ENCODE data around the gene PA2G4.

Gene PA2G4

DNA sequence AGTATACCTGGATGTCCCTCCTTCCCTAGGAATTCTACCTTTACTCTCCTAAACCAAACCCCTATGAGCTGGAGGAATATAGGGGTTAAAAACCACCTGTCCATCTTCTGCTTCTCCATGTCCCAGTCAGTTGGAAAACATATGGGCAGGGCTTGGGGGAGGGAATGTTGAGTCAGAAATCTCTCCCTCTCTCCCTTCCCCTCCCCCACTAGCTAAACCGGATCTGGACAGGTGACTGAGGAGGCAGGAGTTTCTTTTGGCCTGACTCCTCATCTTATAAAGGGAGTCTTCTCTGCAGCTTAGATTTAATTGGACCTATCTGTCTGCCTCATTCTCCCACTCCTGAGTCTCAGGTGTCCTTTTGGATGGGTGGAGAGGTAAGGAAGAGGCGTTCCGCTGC, 18.3 kb upstream of the PA2G4 start:
- Histone ChIP-seq H3K9me3 (ENCODE audit: insufficient read depth, low read depth, low read length) (no peaks in the 10 kb centered on the region), H2BK120ac (ENCODE audit: insufficient read depth, low read length, poor library complexity) (peak overlapping the region; percentile 25), H3K18ac (ENCODE audit: low read length) (no peak overlapping the region), H3K14ac (ENCODE audit: low read length) (no peak overlapping the region), H2BK12ac (ENCODE audit: low read length) (no peak overlapping the region), H4K8ac (ENCODE audit: low read depth, low read length) (peak overlapping the region; percentile 36), H3K27ac (ENCODE audit: low read depth, low read length) (peak overlapping the region; percentile 31), H3K36me3 (ENCODE audit: control insufficient read depth in 1 of 2, insufficient read depth in 2 of 2, low read length in 2 of 2) (peaks cover 29 to 34% of the 10 kb centered on the region in 2 experiments), H3K9ac (ENCODE audit: low read length) (no peak overlapping the region), H3K4me3 (ENCODE audit: low read depth, low read length) (no peak overlapping the region), H2BK5ac (ENCODE audit: low read depth, low read length, poor library complexity) (no peak overlapping the region), H3K79me1 (ENCODE audit: low read length) (peaks cover 3% of the 10 kb centered on the region), H2AK5ac (ENCODE audit: low read length) (no peak overlapping the region), H4K12ac (ENCODE audit: low read depth, low read length) (no peak overlapping the region), H2AFZ (ENCODE audit: insufficient read depth, low read length, poor library complexity) (no peak overlapping the region), H3K27me3 (ENCODE audit: insufficient read depth, low read length) (no peaks in the 10 kb centered on the region), H3K4ac (ENCODE audit: low read depth, low read length) (no peak overlapping the region), H3K4me1 (ENCODE audit: control insufficient read depth in 1 of 2, insufficient read depth in 2 of 2, low read length in 2 of 2) (peaks cover 16 to 17% of the 10 kb centered on the region in 2 experiments), H3K4me2 (ENCODE audit: low read length) (no peak overlapping the region), H4K91ac (ENCODE audit: low read depth, low read length) (peak overlapping the region; percentile 32), H3K79me2 (ENCODE audit: control insufficient read depth, insufficient read depth, low read length, poor library complexity) (peaks cover 6% of the 10 kb centered on the region), H3K23ac (ENCODE audit: low read length) (no peak overlapping the region)
- no CpG with 5 or more reads among the region's 3 CpGs for WGBS (ENCODE audit: extremely low coverage, insufficient coverage, insufficient read length)
- DNase-seq: peak; percentile 93 to 98

GRCh38 chr12:56086608-56087007, 17.8 kb upstream of the PA2G4 start:
- H3K4me2 ChIP-seq (ENCODE audit: low read length): no peak overlapping the region
- H3K36me3 ChIP-seq (ENCODE audit: control insufficient read depth in 1 of 2, insufficient read depth in 2 of 2, low read length in 2 of 2): peaks cover 29 to 34% of the 10 kb centered on the region in 2 experiments
- no peak for DNase-seq
- no peak overlapping the region for H3K23ac ChIP-seq (ENCODE audit: low read length)
- H3K27me3 ChIP-seq (ENCODE audit: insufficient read depth, low read length): no peaks in the 10 kb centered on the region
- peaks cover 3% of the 10 kb centered on the region for H3K79me2 ChIP-seq (ENCODE audit: control insufficient read depth, insufficient read depth, low read length, poor library complexity)
- H2AK5ac ChIP-seq (ENCODE audit: low read length): no peak overlapping the region
- no peaks in the 10 kb centered on the region for H3K9me3 ChIP-seq (ENCODE audit: insufficient read depth, low read depth, low read length)
- H3K9ac ChIP-seq (ENCODE audit: low read length): no peak overlapping the region
- H3K18ac ChIP-seq (ENCODE audit: low read length): no peak overlapping the region
- peak overlapping the region; percentile 3 for H2BK12ac ChIP-seq (ENCODE audit: low read length)
- no peak overlapping the region for H2AFZ ChIP-seq (ENCODE audit: insufficient read depth, low read length, poor library complexity)
- peaks cover 3% of the 10 kb centered on the region for H3K79me1 ChIP-seq (ENCODE audit: low read length)
- H4K91ac ChIP-seq (ENCODE audit: low read depth, low read length): peak overlapping the region; percentile 32
- H4K12ac ChIP-seq (ENCODE audit: low read depth, low read length): no peak overlapping the region
- peaks cover 11 to 13% of the 10 kb centered on the region in 2 experiments for H3K4me1 ChIP-seq (ENCODE audit: control insufficient read depth in 1 of 2, insufficient read depth in 2 of 2, low read length in 2 of 2)
- H2BK5ac ChIP-seq (ENCODE audit: low read depth, low read length, poor library complexity): no peak overlapping the region
- H3K14ac ChIP-seq (ENCODE audit: low read length): peak overlapping the region; percentile 46
- no peak overlapping the region for H3K4ac ChIP-seq (ENCODE audit: low read depth, low read length)
- H2BK120ac ChIP-seq (ENCODE audit: insufficient read depth, low read length, poor library complexity): peak overlapping the region; percentile 25
- no CpG with 5 or more reads among the region's 6 CpGs for WGBS (ENCODE audit: extremely low coverage, insufficient coverage, insufficient read length)
- H3K27ac ChIP-seq (ENCODE audit: low read depth, low read length): peak overlapping the region; percentile 31
- peak overlapping the region; percentile 36 for H4K8ac ChIP-seq (ENCODE audit: low read depth, low read length)
- no peak overlapping the region for H3K4me3 ChIP-seq (ENCODE audit: low read depth, low read length)

GRCh38 chr12:56087220-56087619, 17.1 kb upstream of the PA2G4 start:
- Histone ChIP-seq H3K23ac (ENCODE audit: low read length) (no peak overlapping the region), H3K79me1 (ENCODE audit: low read length) (peaks cover 3% of the 10 kb centered on the region), H3K4ac (ENCODE audit: low read depth, low read length) (no peak overlapping the region), H3K9me3 (ENCODE audit: insufficient read depth, low read depth, low read length) (no peaks in the 10 kb centered on the region), H3K9ac (ENCODE audit: low read length) (no peak overlapping the region), H2AFZ (ENCODE audit: insufficient read depth, low read length, poor library complexity) (no peak overlapping the region), H3K14ac (ENCODE audit: low read length) (no peak overlapping the region), H2BK12ac (ENCODE audit: low read length) (no peak overlapping the region), H2BK5ac (ENCODE audit: low read depth, low read length, poor library complexity) (no peak overlapping the region), H3K36me3 (ENCODE audit: control insufficient read depth in 1 of 2, insufficient read depth in 2 of 2, low read length in 2 of 2) (peaks cover 29 to 34% of the 10 kb centered on the region in 2 experiments), H3K4me2 (ENCODE audit: low read length) (no peak overlapping the region), H4K8ac (ENCODE audit: low read depth, low read length) (no peak overlapping the region), H3K79me2 (ENCODE audit: control insufficient read depth, insufficient read depth, low read length, poor library complexity) (peaks cover 3% of the 10 kb centered on the region), H3K27ac (ENCODE audit: low read depth, low read length) (no peak overlapping the region), H2BK120ac (ENCODE audit: insufficient read depth, low read length, poor library complexity) (no peak overlapping the region), H3K4me3 (ENCODE audit: low read depth, low read length) (no peak overlapping the region), H4K12ac (ENCODE audit: low read depth, low read length) (no peak overlapping the region), H3K18ac (ENCODE audit: low read length) (no peak overlapping the region), H3K4me1 (ENCODE audit: control insufficient read depth in 1 of 2, insufficient read depth in 2 of 2, low read length in 2 of 2) (peaks cover 7 to 8% of the 10 kb centered on the region in 2 experiments), H3K27me3 (ENCODE audit: insufficient read depth, low read length) (no peaks in the 10 kb centered on the region), H2AK5ac (ENCODE audit: low read length) (no peak overlapping the region), H4K91ac (ENCODE audit: low read depth, low read length) (peak overlapping the region; percentile 4)
- WGBS (ENCODE audit: extremely low coverage, insufficient coverage, insufficient read length): no CpG with 5 or more reads among the region's 6 CpGs
- DNase-seq: no peak

GRCh38 chr12:56097738-56098137, 6.6 kb upstream of the PA2G4 start:
- Histone ChIP-seq H3K4me1 (ENCODE audit: control insufficient read depth in 1 of 2, insufficient read depth in 2 of 2, low read length in 2 of 2) (no peaks in the 10 kb centered on the region), H4K12ac (ENCODE audit: low read depth, low read length) (no peak overlapping the region), H3K4ac (ENCODE audit: low read depth, low read length) (no peak overlapping the region), H3K9me3 (ENCODE audit: insufficient read depth, low read depth, low read length) (no peaks in the 10 kb centered on the region), H4K91ac (ENCODE audit: low read depth, low read length) (no peak overlapping the region), H3K4me2 (ENCODE audit: low read length) (no peak overlapping the region), H2BK12ac (ENCODE audit: low read length) (no peak overlapping the region), H3K79me1 (ENCODE audit: low read length) (no peaks in the 10 kb centered on the region), H3K18ac (ENCODE audit: low read length) (no peak overlapping the region), H2AFZ (ENCODE audit: insufficient read depth, low read length, poor library complexity) (no peak overlapping the region), H3K27me3 (ENCODE audit: insufficient read depth, low read length) (no peaks in the 10 kb centered on the region), H3K14ac (ENCODE audit: low read length) (no peak overlapping the region), H2AK5ac (ENCODE audit: low read length) (no peak overlapping the region), H3K9ac (ENCODE audit: low read length) (no peak overlapping the region), H3K4me3 (ENCODE audit: low read depth, low read length) (no peak overlapping the region), H3K23ac (ENCODE audit: low read length) (no peak overlapping the region), H3K36me3 (ENCODE audit: control insufficient read depth in 1 of 2, insufficient read depth in 2 of 2, low read length in 2 of 2) (peaks cover 44 to 69% of the 10 kb centered on the region in 2 experiments), H3K27ac (ENCODE audit: low read depth, low read length) (no peak overlapping the region), H3K79me2 (ENCODE audit: control insufficient read depth, insufficient read depth, low read length, poor library complexity) (no peaks in the 10 kb centered on the region), H4K8ac (ENCODE audit: low read depth, low read length) (no peak overlapping the region), H2BK5ac (ENCODE audit: low read depth, low read length, poor library complexity) (no peak overlapping the region), H2BK120ac (ENCODE audit: insufficient read depth, low read length, poor library complexity) (no peak overlapping the region)
- DNase-seq: no peak
- no CpG with 5 or more reads among the region's 6 CpGs for WGBS (ENCODE audit: extremely low coverage, insufficient coverage, insufficient read length)

Data from trophoblast cell (in vitro differentiated cells and primary cell).